Measurements from ENCODE around the gene LTB. TPM values are rescaled to one million over a fixed set of nuclear protein-coding genes. Genes with fewer than 3 reads are reported as not detected.
A peak's percentile ranks its signal among the peaks of the same experiment; 100 is the strongest.

The LTB gene
- total RNA-seq = 493 TPM
- 1,000 to 10,000 TPM; 1,104 to 1,480 (median 1,402) TPM for polyA plus RNA-seq

- Histone ChIP-seq H3K4me1 (ENCODE audit: control insufficient read depth, insufficient read depth, low read length, poor library complexity, severe bottlenecking) (peaks cover 88% of the 10 kb centered on the region), H3K27me3 (ENCODE audit: control insufficient read depth, insufficient read depth, low read length) (no peaks in the 10 kb centered on the region), H3K4me3 (ENCODE audit: low read depth, low read length) (peak within 1 kb of the TSS; percentile 99), H3K27ac (ENCODE audit: insufficient read depth, low read length, poor library complexity, severe bottlenecking) (peak within 1 kb of the TSS; percentile 95), H3K9me3 (ENCODE audit: control insufficient read depth in 2 of 2, low read length in 2 of 2) (no peaks in the 10 kb centered on the region), H3K36me3 (ENCODE audit: control insufficient read depth, insufficient read depth, low read length) (peaks cover 10% of the 10 kb centered on the region)
- DNase-seq (peak; percentile 70 to 95 (median 71)), ATAC-seq (ENCODE audit: low read depth in 2 of 2) (peak; percentile 70 to 71)
- Mint-ChIP-seq H3K27me3 (peaks cover 9% of the 10 kb centered on the region), H3K27ac (peak within 1 kb of the TSS; percentile 94 to 99 (median 98)), H3K4me3 (peak within 1 kb of the TSS; percentile 97 to 100 (median 99)), H3K9me3 (peaks cover 0 to 2% (median 0%) of the 10 kb centered on the region in 7 donors), H3K36me3 (peaks cover 28% of the 10 kb centered on the region), H3K4me1 (peaks cover 6 to 83% (median 61%) of the 10 kb centered on the region in 4 donors)
These were observed at the start of gene LTB for GRCh38 chr6:31582230-31582643. Gene LTB, minus strand, starts transcription at chr6:31582424. Its CDS starts 7 bp downstream, at chr6:31582417.

- Mint-ChIP-seq H3K4me3 (no peak overlapping the region), H3K36me3 (peaks cover 52% of the 10 kb centered on the region), H3K27me3 (no peaks in the 10 kb centered on the region), H3K9me3 (peaks cover 0 to 1% (median 0%) of the 10 kb centered on the region in 7 donors), H3K27ac (peak overlapping the region in 1 of 3 donors; percentile 52), H3K4me1 (peaks cover 0 to 10% (median 2%) of the 10 kb centered on the region in 4 donors)
- H3K36me3 ChIP-seq (ENCODE audit: control insufficient read depth, insufficient read depth, low read length) = peaks cover 86% of the 10 kb centered on the region
- H3K4me1 ChIP-seq (ENCODE audit: control insufficient read depth, insufficient read depth, low read length, poor library complexity, severe bottlenecking) = no peaks in the 10 kb centered on the region
- no peak overlapping the region for H3K27ac ChIP-seq (ENCODE audit: insufficient read depth, low read length, poor library complexity, severe bottlenecking)
- H3K9me3 ChIP-seq (ENCODE audit: control insufficient read depth in 2 of 2, low read length in 2 of 2) = no peaks in the 10 kb centered on the region
- DNase-seq (no peak), ATAC-seq (ENCODE audit: low read depth in 2 of 2) (no peak)
- H3K27me3 ChIP-seq (ENCODE audit: control insufficient read depth, insufficient read depth, low read length) = no peaks in the 10 kb centered on the region
- no peak overlapping the region for H3K4me3 ChIP-seq (ENCODE audit: low read depth, low read length)
These were observed 49.6 kb upstream of the LTB start for GRCh38 chr6:31631681-31632278.

GRCh38 chr6:31631209-31631608 lies 49.0 kb upstream of the LTB start:
- ATAC-seq (ENCODE audit: low read depth in 2 of 2) = no peak
- H3K36me3 Mint-ChIP-seq = peaks cover 52% of the 10 kb centered on the region
- H3K27ac Mint-ChIP-seq = peak overlapping the region in 1 of 3 donors; percentile 28

GRCh38 chr6:31630177-31630934 lies 48.1 kb upstream of the LTB start:
- no peak for ATAC-seq (ENCODE audit: low read depth in 2 of 2)
- no peak for DNase-seq
- no peaks in the 10 kb centered on the region for H3K27me3 Mint-ChIP-seq
- Histone ChIP-seq H3K4me1 (ENCODE audit: control insufficient read depth, insufficient read depth, low read length, poor library complexity, severe bottlenecking) (no peaks in the 10 kb centered on the region), H3K36me3 (ENCODE audit: control insufficient read depth, insufficient read depth, low read length) (peaks cover 86% of the 10 kb centered on the region), H3K27ac (ENCODE audit: insufficient read depth, low read length, poor library complexity, severe bottlenecking) (no peak overlapping the region), H3K9me3 (ENCODE audit: control insufficient read depth in 2 of 2, low read length in 2 of 2) (no peaks in the 10 kb centered on the region), H3K27me3 (ENCODE audit: control insufficient read depth, insufficient read depth, low read length) (no peaks in the 10 kb centered on the region), H3K4me3 (ENCODE audit: low read depth, low read length) (no peak overlapping the region)
- no peak overlapping the region for H3K4me3 Mint-ChIP-seq
- H3K36me3 Mint-ChIP-seq = peaks cover 53% of the 10 kb centered on the region
- peaks cover 0 to 1% (median 0%) of the 10 kb centered on the region in 7 donors for H3K9me3 Mint-ChIP-seq
- H3K4me1 Mint-ChIP-seq = peaks cover 0 to 9% (median 7%) of the 10 kb centered on the region in 4 donors
- H3K27ac Mint-ChIP-seq = no peak overlapping the region

More at GRCh38 chr6:31631209-31631608, 49.0 kb upstream of the LTB start:
- no peak overlapping the region for H3K27ac ChIP-seq (ENCODE audit: insufficient read depth, low read length, poor library complexity, severe bottlenecking)
- no peaks in the 10 kb centered on the region for H3K27me3 ChIP-seq (ENCODE audit: control insufficient read depth, insufficient read depth, low read length)
- H3K9me3 ChIP-seq (ENCODE audit: control insufficient read depth in 2 of 2, low read length in 2 of 2) = no peaks in the 10 kb centered on the region
- H3K36me3 ChIP-seq (ENCODE audit: control insufficient read depth, insufficient read depth, low read length) = peaks cover 86% of the 10 kb centered on the region
- no peak overlapping the region for H3K4me3 ChIP-seq (ENCODE audit: low read depth, low read length)
- no peak overlapping the region for H3K4me3 Mint-ChIP-seq
- no peaks in the 10 kb centered on the region for H3K27me3 Mint-ChIP-seq
- no peak for DNase-seq
- peaks cover 0 to 12% (median 4%) of the 10 kb centered on the region in 4 donors for H3K4me1 Mint-ChIP-seq
- H3K9me3 Mint-ChIP-seq = peaks cover 0 to 1% (median 0%) of the 10 kb centered on the region in 7 donors
- H3K4me1 ChIP-seq (ENCODE audit: control insufficient read depth, insufficient read depth, low read length, poor library complexity, severe bottlenecking) = no peaks in the 10 kb centered on the region

GRCh38 chr6:31629014-31629413 lies 46.8 kb upstream of the LTB start:
- H3K9me3 Mint-ChIP-seq = peaks cover 0 to 1% (median 0%) of the 10 kb centered on the region in 7 donors
- peaks cover 51% of the 10 kb centered on the region for H3K36me3 Mint-ChIP-seq
- Histone ChIP-seq H3K27ac (ENCODE audit: insufficient read depth, low read length, poor library complexity, severe bottlenecking) (no peak overlapping the region), H3K4me3 (ENCODE audit: low read depth, low read length) (no peak overlapping the region), H3K4me1 (ENCODE audit: control insufficient read depth, insufficient read depth, low read length, poor library complexity, severe bottlenecking) (no peaks in the 10 kb centered on the region), H3K36me3 (ENCODE audit: control insufficient read depth, insufficient read depth, low read length) (peaks cover 86% of the 10 kb centered on the region), H3K9me3 (ENCODE audit: control insufficient read depth in 2 of 2, low read length in 2 of 2) (no peaks in the 10 kb centered on the region), H3K27me3 (ENCODE audit: control insufficient read depth, insufficient read depth, low read length) (no peaks in the 10 kb centered on the region)
- H3K27ac Mint-ChIP-seq = no peak overlapping the region
- H3K4me3 Mint-ChIP-seq = no peak overlapping the region
- peaks cover 0 to 9% (median 7%) of the 10 kb centered on the region in 4 donors for H3K4me1 Mint-ChIP-seq
- ATAC-seq (ENCODE audit: low read depth in 2 of 2) = no peak
- H3K27me3 Mint-ChIP-seq = no peaks in the 10 kb centered on the region
- DNase-seq = no peak

GRCh38 chr6:31627690-31628287 lies 45.6 kb upstream of the LTB start:
- no peaks in the 10 kb centered on the region for H3K27me3 Mint-ChIP-seq
- peak overlapping the region in 1 of 3 donors; percentile 74 for H3K27ac Mint-ChIP-seq
- peaks cover 0 to 1% (median 0%) of the 10 kb centered on the region in 7 donors for H3K9me3 Mint-ChIP-seq
- peaks cover 0 to 13% (median 10%) of the 10 kb centered on the region in 4 donors for H3K4me1 Mint-ChIP-seq
- H3K4me1 ChIP-seq (ENCODE audit: control insufficient read depth, insufficient read depth, low read length, poor library complexity, severe bottlenecking) = no peaks in the 10 kb centered on the region
- H3K4me3 ChIP-seq (ENCODE audit: low read depth, low read length) = no peak overlapping the region
- H3K27me3 ChIP-seq (ENCODE audit: control insufficient read depth, insufficient read depth, low read length) = no peaks in the 10 kb centered on the region
- H3K9me3 ChIP-seq (ENCODE audit: control insufficient read depth in 2 of 2, low read length in 2 of 2) = no peaks in the 10 kb centered on the region
- peaks cover 50% of the 10 kb centered on the region for H3K36me3 Mint-ChIP-seq
- peaks cover 85% of the 10 kb centered on the region for H3K36me3 ChIP-seq (ENCODE audit: control insufficient read depth, insufficient read depth, low read length)
- DNase-seq (no peak), ATAC-seq (ENCODE audit: low read depth in 2 of 2) (no peak)
- H3K4me3 Mint-ChIP-seq = no peak overlapping the region
- H3K27ac ChIP-seq (ENCODE audit: insufficient read depth, low read length, poor library complexity, severe bottlenecking) = no peak overlapping the region

- DNase-seq (no peak), ATAC-seq (ENCODE audit: low read depth in 2 of 2) (no peak)
- Mint-ChIP-seq H3K9me3 (peaks cover 0 to 1% (median 0%) of the 10 kb centered on the region in 7 donors), H3K36me3 (peaks cover 55% of the 10 kb centered on the region), H3K27ac (no peak overlapping the region), H3K4me3 (no peak overlapping the region), H3K4me1 (peaks cover 6 to 21% (median 18%) of the 10 kb centered on the region in 4 donors), H3K27me3 (no peaks in the 10 kb centered on the region)
- Histone ChIP-seq H3K9me3 (ENCODE audit: control insufficient read depth in 2 of 2, low read length in 2 of 2) (no peaks in the 10 kb centered on the region), H3K27me3 (ENCODE audit: control insufficient read depth, insufficient read depth, low read length) (no peaks in the 10 kb centered on the region), H3K4me1 (ENCODE audit: control insufficient read depth, insufficient read depth, low read length, poor library complexity, severe bottlenecking) (peaks cover 7% of the 10 kb centered on the region), H3K36me3 (ENCODE audit: control insufficient read depth, insufficient read depth, low read length) (peaks cover 83% of the 10 kb centered on the region), H3K27ac (ENCODE audit: insufficient read depth, low read length, poor library complexity, severe bottlenecking) (no peak overlapping the region), H3K4me3 (ENCODE audit: low read depth, low read length) (no peak overlapping the region)
These were observed 44.7 kb upstream of the LTB start for GRCh38 chr6:31626952-31627351.

Measured in CD4-positive, CD25-positive, alpha-beta regulatory T cell (primary cell).